ENCODE data around the gene ZNF431.
"Not testable (repeated sequence)": the region's sequence is repeated elsewhere in the genome, so short reads cannot be mapped to it uniquely, and the experiment has no call there.

- not testable (repeated sequence) for TF ChIP-seq CTCF, POLR2A (IDR thresholded peaks at IDR 0.05)
Measured at GRCh38 chr19:21141006-21141405, 834 bp upstream of the ZNF431 start.
